ENCODE results near the gene GALNT9. TPM values are rescaled to one million over a fixed set of nuclear protein-coding genes. Genes with fewer than 3 reads are reported as not detected.
A peak's percentile ranks its signal among the peaks of the same experiment; 100 is the strongest.

The GALNT9 gene
- total RNA-seq, 1 experiment from 2014 or later = 0.54 TPM

GRCh38 chr12:132275110-132275531 is 54.3 kb downstream of the GALNT9 start:
- Mint-ChIP-seq H3K36me3 (ENCODE audit: insufficient read depth, unreplicated experiment) (no peaks in the 10 kb centered on the region), H3K27ac (ENCODE audit: unreplicated experiment) (no peak overlapping the region), H3K9me3 (ENCODE audit: low read depth, unreplicated experiment) (no peaks in the 10 kb centered on the region), H3K4me1 (ENCODE audit: low read depth, unreplicated experiment) (peaks cover 14% of the 10 kb centered on the region), H3K4me3 (ENCODE audit: low read depth, unreplicated experiment) (peak overlapping the region; percentile 19), H3K27me3 (ENCODE audit: unreplicated experiment) (peaks cover 100% of the 10 kb centered on the region)
- TF ChIP-seq CTCF (IDR thresholded peaks at IDR 0.05; ENCODE audit: unreplicated experiment) = no peak
- intact Hi-C loops (cut with micrococcal nuclease; ENCODE audit: unreplicated experiment) = no loop called here
- no TSS peak for BruUV-seq (replicated peaks)
- CTCF ChIA-PET = interaction anchor here (2.5 kb wide), 1 partner anchor 10 kb away, joined by 5 read pairs; no protein-coding TSS in a partner anchor
- DNase-seq = peak; percentile 68

- no TSS peak for BruUV-seq (replicated peaks)
- TF ChIP-seq CTCF (IDR thresholded peaks at IDR 0.05; ENCODE audit: unreplicated experiment) = no peak
- CTCF ChIA-PET = interaction anchor here (2.5 kb wide), 1 partner anchor 11 kb away, joined by 5 read pairs; no protein-coding TSS in a partner anchor
- intact Hi-C loops (cut with micrococcal nuclease; ENCODE audit: unreplicated experiment) = no loop called here
- no peak for DNase-seq
- Mint-ChIP-seq H3K4me1 (ENCODE audit: low read depth, unreplicated experiment) (peaks cover 14% of the 10 kb centered on the region), H3K9me3 (ENCODE audit: low read depth, unreplicated experiment) (no peaks in the 10 kb centered on the region), H3K36me3 (ENCODE audit: insufficient read depth, unreplicated experiment) (no peaks in the 10 kb centered on the region), H3K27ac (ENCODE audit: unreplicated experiment) (no peak overlapping the region), H3K4me3 (ENCODE audit: low read depth, unreplicated experiment) (no peak overlapping the region), H3K27me3 (ENCODE audit: unreplicated experiment) (peaks cover 90% of the 10 kb centered on the region)
These were observed 55.4 kb downstream of the GALNT9 start for GRCh38 chr12:132273992-132274334.

- BruUV-seq (replicated peaks) = no TSS peak
- no peak overlapping the region for H3K4me3 Mint-ChIP-seq (ENCODE audit: low read depth, unreplicated experiment)
These were observed 56.7 kb downstream of the GALNT9 start for GRCh38 chr12:132272711-132273110.

GRCh38 chr12:132271755-132272092 is 57.7 kb downstream of the GALNT9 start:
- Mint-ChIP-seq H3K27ac (ENCODE audit: unreplicated experiment) (no peak overlapping the region), H3K4me1 (ENCODE audit: low read depth, unreplicated experiment) (peaks cover 14% of the 10 kb centered on the region), H3K36me3 (ENCODE audit: insufficient read depth, unreplicated experiment) (no peaks in the 10 kb centered on the region), H3K4me3 (ENCODE audit: low read depth, unreplicated experiment) (no peak overlapping the region), H3K9me3 (ENCODE audit: low read depth, unreplicated experiment) (no peaks in the 10 kb centered on the region), H3K27me3 (ENCODE audit: unreplicated experiment) (peaks cover 68% of the 10 kb centered on the region)
- no peak for TF ChIP-seq CTCF (IDR thresholded peaks at IDR 0.05; ENCODE audit: unreplicated experiment)
- no TSS peak for BruUV-seq (replicated peaks)
- no peak for DNase-seq
- CTCF ChIA-PET = no interaction called here
- intact Hi-C loops (cut with micrococcal nuclease; ENCODE audit: unreplicated experiment) = no loop called here

More at GRCh38 chr12:132272711-132273110, 56.7 kb downstream of the GALNT9 start:
- Mint-ChIP-seq H3K4me1 (ENCODE audit: low read depth, unreplicated experiment) (peaks cover 14% of the 10 kb centered on the region), H3K36me3 (ENCODE audit: insufficient read depth, unreplicated experiment) (no peaks in the 10 kb centered on the region), H3K27me3 (ENCODE audit: unreplicated experiment) (peaks cover 78% of the 10 kb centered on the region), H3K27ac (ENCODE audit: unreplicated experiment) (no peak overlapping the region), H3K9me3 (ENCODE audit: low read depth, unreplicated experiment) (no peaks in the 10 kb centered on the region)
- CTCF ChIA-PET = no interaction called here
- no peak for DNase-seq
- no peak for TF ChIP-seq CTCF (IDR thresholded peaks at IDR 0.05; ENCODE audit: unreplicated experiment)
- intact Hi-C loops (cut with micrococcal nuclease; ENCODE audit: unreplicated experiment) = no loop called here

Data from Calu3 (cell line).